AG10803 (cell line): ENCODE results near the gene TLE2.

ENCODE experiments used
- DNase-seq: peaks from one replicate; pipeline ENCODE4 v3.0.0; 2010; ENCODE audit warnings: low read depth
- H3K4me3 ChIP-seq: 2 replicates; pipeline ENCODE4 v1.5.1; 2011; ENCODE audit warnings: mild to moderate bottlenecking, low read length, control low read depth
- CTCF ChIP-seq: conservative IDR thresholded peaks from 2 replicates; pipeline ENCODE4 v1.5.1; 2011; ENCODE audit warnings: mild to moderate bottlenecking, low read length, control low read depth, inconsistent platforms

Gene TLE2

GRCh38 chr19:2989236-2989946 is 39.7 kb downstream of the TLE2 start:
- no peak overlapping the region for H3K4me3 ChIP-seq
- no peak for TF ChIP-seq CTCF
- DNase-seq: no peak

GRCh38 chr19:2988568-2988967 is 40.5 kb downstream of the TLE2 start:
- no peak for DNase-seq
- no peak for TF ChIP-seq CTCF
- H3K4me3 ChIP-seq: no peak overlapping the region

- H3K4me3 ChIP-seq: no peak overlapping the region
- TF ChIP-seq CTCF: no peak
- no peak for DNase-seq
These were observed 41.3 kb downstream of the TLE2 start for GRCh38 chr19:2987797-2988196.

- no peak for DNase-seq
- no peak for TF ChIP-seq CTCF
- H3K4me3 ChIP-seq: no peak overlapping the region
These were observed 42.0 kb downstream of the TLE2 start for GRCh38 chr19:2986951-2987524.

- H3K4me3 ChIP-seq: peak overlapping the region; percentile 56
- no peak for TF ChIP-seq CTCF
- no peak for DNase-seq
These were observed 44.9 kb downstream of the TLE2 start for GRCh38 chr19:2984215-2984528.

GRCh38 chr19:2983351-2984214 is 45.5 kb downstream of the TLE2 start:
- peak; percentile 96 for DNase-seq
- no peak for TF ChIP-seq CTCF
- peak overlapping the region; percentile 56 for H3K4me3 ChIP-seq

GRCh38 chr19:2982983-2983350 is 46.1 kb downstream of the TLE2 start:
- H3K4me3 ChIP-seq: peak overlapping the region; percentile 56
- DNase-seq: peak; percentile 98
- TF ChIP-seq CTCF: no peak
